Stimulated activated CD8-positive, alpha-beta memory T cell treated with anti-CD3 and anti-CD28 coated beads, Interleukin-7, amount 100 ng/mL, for 1 hour (primary cell): ENCODE measurements around the gene FCRL1.

ENCODE experiments used
- DNase-seq, 2 donors: peaks; one replicate each; pipeline ENCODE4 v3.0.0-alpha.2; 2020; ENCODE audit warnings: low read depth in 2 of 2

FCRL1 gene, protein sequence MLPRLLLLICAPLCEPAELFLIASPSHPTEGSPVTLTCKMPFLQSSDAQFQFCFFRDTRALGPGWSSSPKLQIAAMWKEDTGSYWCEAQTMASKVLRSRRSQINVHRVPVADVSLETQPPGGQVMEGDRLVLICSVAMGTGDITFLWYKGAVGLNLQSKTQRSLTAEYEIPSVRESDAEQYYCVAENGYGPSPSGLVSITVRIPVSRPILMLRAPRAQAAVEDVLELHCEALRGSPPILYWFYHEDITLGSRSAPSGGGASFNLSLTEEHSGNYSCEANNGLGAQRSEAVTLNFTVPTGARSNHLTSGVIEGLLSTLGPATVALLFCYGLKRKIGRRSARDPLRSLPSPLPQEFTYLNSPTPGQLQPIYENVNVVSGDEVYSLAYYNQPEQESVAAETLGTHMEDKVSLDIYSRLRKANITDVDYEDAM

DNA sequence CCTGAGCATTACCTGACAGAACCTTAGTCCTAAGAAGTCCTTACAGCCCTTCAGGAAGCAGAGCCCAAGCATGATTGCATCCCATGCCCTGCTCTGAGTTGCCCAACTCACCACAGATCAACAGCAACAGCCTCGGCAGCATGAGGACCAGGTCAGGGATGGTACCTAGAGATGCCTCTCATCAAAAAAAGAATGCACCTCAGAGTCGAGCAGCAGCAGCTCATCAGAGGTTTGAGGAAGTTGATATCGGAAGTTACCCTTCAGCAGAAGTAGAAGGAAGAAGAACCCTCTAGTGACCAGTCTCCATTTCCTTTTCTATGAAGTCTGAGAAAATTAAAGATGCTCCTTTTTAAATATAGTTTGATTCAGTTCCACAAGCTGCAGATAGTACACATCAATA lies at the start of gene FCRL1:
TSS of gene FCRL1 (minus strand) at position 225 of the 400 bp plus-strand sequence. CDS start at position 142, 83 bp downstream.
- no peak for DNase-seq

DNA sequence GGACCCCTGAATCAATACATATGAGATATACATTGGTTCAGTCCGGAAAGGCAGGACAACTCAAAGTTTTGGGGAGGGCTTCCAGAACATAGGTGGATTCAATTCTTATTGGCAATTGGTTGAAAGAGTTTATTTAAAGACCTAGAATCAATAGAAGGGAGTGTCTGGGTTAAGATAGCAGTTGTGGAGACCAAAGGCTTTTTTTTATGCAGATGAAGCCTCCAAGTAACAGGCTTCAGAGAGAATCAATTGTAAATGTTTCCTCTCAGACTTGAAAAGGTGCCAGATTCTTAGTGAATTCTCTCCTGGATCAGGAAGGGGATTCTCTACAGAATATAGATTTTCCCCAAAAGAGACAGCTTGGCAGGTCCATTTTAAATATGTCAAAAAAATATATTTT lies 48.7 kb upstream of the FCRL1 start:
- no peak for DNase-seq

DNA sequence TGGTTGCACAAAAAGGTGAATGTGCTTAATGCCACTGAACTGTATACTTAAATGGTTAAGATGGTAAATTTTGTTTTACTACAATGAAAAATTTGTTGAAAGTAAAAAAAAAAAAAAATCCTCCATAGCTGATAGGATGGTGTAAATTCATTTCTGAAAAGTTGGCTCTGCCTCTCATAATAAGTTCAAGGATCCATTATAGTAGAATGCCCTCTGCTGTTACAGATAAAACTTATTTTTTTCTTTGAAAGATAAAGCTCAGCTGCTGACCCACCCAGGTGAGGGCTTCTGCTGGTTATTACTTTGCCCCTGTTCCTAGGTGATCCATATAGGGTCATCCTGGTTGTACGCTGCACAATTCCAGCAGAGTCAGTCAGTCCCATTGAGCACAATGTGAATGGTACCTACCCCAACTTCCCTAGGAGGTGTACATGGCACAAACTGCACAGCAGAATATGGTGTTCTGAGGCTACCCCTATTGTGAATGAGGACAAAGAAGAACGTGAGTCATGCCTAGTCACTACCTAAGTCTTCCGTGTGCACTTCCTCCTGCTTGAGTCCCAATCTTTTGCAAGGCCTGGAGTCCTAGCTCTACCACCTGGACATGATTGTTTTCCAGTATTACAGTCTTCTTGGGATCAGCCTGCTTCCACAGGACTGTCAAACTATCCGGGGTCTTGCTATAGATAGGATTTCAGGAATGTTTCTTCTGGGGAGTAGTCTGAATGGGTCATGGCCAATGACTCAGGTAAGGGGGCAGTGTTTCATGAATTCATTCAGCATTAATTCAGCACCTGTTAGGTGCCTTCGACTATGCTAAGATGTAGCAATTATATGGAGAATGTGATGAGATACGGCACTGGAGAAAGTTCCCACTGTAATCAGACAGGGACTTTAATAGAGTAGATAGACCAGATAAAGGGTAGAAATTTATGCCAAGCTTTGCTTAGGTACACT lies 42.5 kb upstream of the FCRL1 start:
- no peak for DNase-seq

DNA sequence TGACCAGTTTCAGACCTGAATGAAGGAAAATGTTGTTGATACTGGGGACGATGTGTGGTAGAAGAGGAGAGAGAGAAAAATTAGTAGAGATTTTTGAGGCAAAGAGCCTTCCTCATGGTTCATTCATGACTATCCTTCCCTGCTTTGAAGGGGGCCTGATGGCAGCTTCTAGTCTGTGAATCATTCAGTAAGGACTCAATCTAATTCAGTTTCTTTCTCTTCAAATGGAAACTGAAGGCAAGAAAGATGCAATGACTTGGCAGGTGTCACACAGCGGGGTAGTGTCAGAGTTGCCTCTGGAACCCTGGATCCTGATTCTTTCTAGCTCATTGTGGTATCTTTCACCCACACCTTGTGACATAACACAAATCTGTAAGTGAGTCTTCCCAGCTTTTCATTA lies 36.6 kb upstream of the FCRL1 start:
- DNase-seq, result no peak

DNA sequence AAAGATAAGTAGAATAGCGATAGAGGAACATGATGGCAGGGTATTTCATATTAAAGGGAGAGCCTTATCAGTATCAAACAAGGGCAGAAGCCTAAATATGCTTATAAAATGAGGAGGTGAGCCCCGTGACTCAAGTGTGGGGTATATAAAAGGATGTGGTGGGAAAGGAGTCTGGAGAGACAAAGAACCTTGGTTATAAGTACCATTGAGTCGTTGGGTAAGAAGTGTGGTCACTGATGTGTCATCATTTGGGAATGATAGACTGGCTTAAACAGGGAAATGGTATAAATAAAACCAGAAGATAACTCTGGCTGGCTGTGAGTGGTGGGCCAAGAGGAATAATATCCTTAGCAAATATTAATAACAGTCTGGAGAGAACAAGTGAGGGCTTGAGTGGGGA lies 32.6 kb upstream of the FCRL1 start:
- no peak for DNase-seq

DNA sequence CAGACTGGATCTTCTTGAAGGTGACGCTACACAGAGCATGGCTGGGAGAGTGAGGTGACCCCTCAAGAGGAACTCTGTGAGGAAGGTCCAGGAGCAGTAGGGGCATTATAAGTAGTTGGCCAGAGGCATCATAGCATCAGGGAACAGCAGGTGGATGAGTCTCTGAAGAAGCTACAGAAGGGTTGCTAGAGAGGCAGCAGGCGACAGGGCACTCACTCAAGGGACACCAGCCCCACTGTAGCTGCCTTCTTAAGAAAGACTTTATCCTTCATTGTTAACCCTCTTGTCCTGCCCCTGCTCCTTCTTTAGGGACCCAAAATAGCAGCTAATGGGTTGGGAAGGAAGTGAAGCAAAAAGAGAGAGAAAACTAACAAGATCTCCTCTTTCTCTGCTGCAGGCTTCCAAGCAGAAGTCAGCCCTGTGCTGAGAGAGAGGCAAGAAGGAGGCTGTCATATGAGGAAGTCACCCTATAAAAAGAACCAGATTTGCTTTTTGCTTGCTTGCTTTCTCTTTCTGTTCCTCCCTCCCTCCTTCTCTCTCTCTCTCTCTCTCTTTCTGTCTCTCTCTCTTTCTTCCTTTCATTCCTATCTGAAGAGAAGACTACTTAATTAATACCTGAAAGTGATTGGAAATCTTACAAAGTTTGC lies 29.4 kb upstream of the FCRL1 start:
- no peak for DNase-seq

- DNase-seq, result no peak
These were observed 24.3 kb upstream of the FCRL1 start for GRCh38 chr1:157844089-157844830.

DNA sequence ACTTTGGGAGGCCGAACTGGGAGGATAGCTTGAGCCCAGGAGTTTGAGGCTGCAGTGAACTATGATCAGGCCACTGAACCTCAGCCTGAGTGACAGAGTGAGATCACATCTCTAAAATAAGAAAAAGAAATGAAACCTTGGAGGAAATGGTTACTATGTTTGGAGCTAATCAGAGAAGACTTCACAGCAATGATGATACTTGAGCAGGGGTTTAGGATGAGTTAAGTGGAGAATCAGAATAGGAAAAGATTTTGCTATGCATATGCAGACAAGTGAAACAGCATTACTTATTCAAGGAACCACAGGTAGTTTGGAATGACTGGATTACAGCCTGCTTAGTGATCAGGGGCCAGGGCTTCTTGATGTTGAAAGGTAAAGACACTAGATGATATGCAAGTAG lies 23.0 kb upstream of the FCRL1 start:
- DNase-seq, result no peak

GRCh38 chr1:157841708-157842107 lies 21.8 kb upstream of the FCRL1 start, which contains the start of gene CD5L:
Gene CD5L, minus strand, starts transcription at chr1:157841808. Its CDS starts 107 bp downstream, at chr1:157841701.
- no peak for DNase-seq

DNA sequence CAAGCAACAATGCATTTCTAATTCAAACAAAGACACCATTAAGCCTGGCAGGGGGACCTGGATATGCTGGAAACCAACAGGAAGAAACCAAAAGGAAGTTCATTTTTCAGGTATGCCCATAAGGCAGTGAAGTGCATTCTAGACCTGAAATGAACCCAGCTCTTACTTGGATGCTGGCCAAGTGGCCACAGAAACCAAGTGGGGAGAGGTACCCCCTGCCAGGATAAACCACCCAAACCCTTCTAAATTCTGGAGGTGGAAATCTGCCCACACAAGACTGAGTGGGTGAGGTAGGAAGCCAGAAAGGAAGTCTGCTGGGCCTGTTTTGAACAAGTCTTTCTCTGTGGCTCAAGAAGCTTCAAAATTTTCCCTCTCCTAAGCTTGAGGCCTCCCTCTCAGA lies 19.0 kb upstream of the FCRL1 start:
- DNase-seq, result no peak

- DNase-seq, result no peak
These were observed 14.5 kb upstream of the FCRL1 start for GRCh38 chr1:157834430-157834829.

DNA sequence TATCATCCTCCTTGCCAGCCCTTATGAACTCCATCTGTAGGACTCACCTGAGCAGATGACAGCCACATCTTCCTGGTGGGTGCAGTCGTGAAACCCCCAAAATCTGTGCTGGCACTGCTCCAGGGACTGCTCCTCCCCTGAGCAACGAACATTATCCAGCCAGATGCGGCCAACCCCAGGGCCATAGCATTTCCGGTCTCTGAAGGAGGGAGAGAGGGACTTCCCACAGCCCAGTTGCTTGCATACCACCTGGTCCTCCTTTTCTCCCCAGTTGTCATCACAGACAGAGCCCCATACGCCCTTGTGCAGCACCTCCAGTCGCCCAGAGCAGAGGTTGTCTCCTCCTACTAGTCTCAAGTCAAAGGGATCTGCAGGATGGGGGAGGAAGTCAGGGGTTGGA lies 13.2 kb upstream of the FCRL1 start:
- no peak for DNase-seq

DNA sequence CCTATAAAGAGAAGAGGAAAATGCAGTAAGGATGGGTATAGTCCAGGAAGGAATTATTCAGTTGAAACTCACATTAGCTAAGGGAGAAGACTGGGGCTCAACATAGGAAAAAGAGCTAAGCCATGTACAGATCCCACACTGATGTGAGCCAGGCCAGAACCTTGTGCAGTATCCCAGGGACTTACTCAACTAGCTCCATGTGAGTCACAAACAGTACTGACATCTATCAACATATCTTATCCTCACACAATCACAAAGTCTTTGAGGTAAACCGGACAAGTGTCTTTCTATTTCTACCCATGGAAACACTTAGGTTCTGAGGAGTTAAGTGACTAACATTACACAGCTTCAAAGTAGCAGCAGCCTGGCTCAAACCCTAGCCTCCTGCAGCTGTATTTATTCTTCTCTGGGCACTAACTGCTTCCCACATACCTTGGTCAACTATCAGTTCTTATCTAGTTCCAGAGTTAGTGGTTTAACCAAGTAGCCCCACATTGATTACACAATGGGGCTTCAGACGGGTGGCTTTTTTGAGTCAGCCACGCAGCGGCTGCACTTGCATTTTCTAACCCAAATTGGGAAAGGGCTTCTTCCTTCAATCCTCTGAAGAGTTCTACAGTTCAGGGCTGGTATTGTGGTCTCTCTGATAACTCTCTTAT lies 12.2 kb upstream of the FCRL1 start:
- no peak for DNase-seq

GRCh38 chr1:157830887-157831286 lies 11.0 kb upstream of the FCRL1 start:
- DNase-seq, result no peak

DNA sequence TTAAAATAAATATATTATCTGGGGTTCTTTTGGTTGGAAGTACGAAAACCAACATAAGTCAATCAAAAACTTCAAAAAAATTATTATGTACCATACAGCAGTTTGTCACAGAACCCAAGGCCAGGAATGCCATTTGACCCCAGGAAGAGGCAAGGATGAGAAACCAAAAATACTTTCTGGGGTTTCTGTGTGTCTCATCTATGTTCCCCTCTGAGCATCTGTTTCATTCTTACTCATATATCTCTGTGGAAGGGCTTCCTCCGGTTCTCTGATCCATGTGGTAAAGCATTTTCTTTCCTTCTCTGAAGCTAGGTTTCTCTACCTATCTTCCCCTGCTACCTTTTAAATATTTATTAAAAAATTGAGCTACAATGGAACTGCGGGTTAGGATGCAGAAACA lies 9.8 kb upstream of the FCRL1 start:
- no peak for DNase-seq

GRCh38 chr1:157829210-157829609 lies 9.3 kb upstream of the FCRL1 start:
- no peak for DNase-seq

- no peak for DNase-seq
These were observed 379 bp upstream of the FCRL1 start for GRCh38 chr1:157820299-157820698.

GRCh38 chr1:157819215-157819614 lies 705 bp downstream of the FCRL1 start:
- DNase-seq, result no peak

GRCh38 chr1:157813269-157813668 lies 6.7 kb downstream of the FCRL1 start:
- no peak for DNase-seq

GRCh38 chr1:157806431-157807149 lies 13.3 kb downstream of the FCRL1 start:
- DNase-seq, result no peak
